ENCODE data around the gene TCHH.
"Not testable (repeated sequence)": the region's sequence is repeated elsewhere in the genome, so short reads cannot be mapped to it uniquely, and the experiment has no call there.

Gene TCHH, protein sequence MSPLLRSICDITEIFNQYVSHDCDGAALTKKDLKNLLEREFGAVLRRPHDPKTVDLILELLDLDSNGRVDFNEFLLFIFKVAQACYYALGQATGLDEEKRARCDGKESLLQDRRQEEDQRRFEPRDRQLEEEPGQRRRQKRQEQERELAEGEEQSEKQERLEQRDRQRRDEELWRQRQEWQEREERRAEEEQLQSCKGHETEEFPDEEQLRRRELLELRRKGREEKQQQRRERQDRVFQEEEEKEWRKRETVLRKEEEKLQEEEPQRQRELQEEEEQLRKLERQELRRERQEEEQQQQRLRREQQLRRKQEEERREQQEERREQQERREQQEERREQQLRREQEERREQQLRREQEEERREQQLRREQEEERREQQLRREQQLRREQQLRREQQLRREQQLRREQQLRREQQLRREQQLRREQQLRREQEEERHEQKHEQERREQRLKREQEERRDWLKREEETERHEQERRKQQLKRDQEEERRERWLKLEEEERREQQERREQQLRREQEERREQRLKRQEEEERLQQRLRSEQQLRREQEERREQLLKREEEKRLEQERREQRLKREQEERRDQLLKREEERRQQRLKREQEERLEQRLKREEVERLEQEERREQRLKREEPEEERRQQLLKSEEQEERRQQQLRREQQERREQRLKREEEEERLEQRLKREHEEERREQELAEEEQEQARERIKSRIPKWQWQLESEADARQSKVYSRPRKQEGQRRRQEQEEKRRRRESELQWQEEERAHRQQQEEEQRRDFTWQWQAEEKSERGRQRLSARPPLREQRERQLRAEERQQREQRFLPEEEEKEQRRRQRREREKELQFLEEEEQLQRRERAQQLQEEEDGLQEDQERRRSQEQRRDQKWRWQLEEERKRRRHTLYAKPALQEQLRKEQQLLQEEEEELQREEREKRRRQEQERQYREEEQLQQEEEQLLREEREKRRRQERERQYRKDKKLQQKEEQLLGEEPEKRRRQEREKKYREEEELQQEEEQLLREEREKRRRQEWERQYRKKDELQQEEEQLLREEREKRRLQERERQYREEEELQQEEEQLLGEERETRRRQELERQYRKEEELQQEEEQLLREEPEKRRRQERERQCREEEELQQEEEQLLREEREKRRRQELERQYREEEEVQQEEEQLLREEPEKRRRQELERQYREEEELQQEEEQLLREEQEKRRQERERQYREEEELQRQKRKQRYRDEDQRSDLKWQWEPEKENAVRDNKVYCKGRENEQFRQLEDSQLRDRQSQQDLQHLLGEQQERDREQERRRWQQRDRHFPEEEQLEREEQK (N-terminal part only)

DNA sequence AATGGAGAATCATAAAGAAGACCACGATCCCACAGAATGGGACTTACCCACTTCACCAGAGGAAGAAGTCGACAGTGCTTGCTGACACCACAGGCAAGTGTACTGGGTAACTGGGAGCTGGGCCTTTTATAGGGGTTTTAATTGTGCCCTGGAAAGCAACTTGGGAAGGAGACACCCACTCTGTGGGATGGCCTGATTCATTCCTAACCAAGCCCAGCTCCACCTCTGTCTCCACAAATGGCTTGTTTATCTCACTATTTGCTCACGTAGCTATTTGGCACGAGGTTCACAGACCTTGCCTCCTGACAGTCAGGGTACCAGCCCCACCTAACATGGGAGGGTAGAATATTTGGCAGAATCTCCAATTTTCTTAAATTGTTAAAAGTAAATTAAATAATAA lies at the start of gene TCHH:
TCHH (minus strand) TSS at position 101 of the 400 bp plus-strand sequence. CDS start 1,364 bp downstream, outside the sequence.
- no peak for DNase-seq (ENCODE audit: low spot score)

DNA sequence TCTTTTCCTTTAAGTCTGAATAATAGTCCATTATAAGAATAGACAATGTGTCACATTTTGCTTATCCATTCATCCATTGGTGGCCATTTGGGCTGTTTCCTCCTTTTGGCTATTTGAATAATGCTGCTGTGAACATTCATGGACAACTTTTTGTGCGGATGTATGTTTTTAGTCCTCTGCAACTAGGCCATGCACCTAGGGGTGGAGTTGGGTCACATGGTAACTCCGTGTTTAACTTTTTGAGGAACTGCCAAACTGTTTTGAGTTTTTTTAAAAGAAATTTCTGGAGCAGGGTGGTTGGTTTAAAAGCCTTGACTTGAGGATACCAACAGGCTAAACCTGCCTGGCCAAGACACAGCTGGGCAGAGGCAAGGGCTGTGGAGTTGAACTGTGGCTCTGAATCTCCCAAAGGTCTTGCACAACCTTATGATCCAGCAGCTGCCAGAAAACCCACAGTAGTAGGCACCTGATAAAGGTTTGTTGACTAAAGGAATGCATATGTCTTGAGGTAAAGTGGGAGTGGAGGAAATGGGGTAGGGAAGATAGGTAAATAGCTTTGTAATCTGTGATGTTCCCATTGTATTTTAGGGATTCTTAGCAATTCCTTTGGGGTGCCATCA lies 49.4 kb upstream of the TCHH start:
- DNase-seq (ENCODE audit: low spot score) = no peak

- DNase-seq (ENCODE audit: low spot score) = no peak
These were observed 47.7 kb upstream of the TCHH start for GRCh38 chr1:152162792-152163463.

- DNase-seq (ENCODE audit: low spot score) = peak; percentile 77
These were observed 45.3 kb upstream of the TCHH start for GRCh38 chr1:152160576-152160975.

DNA sequence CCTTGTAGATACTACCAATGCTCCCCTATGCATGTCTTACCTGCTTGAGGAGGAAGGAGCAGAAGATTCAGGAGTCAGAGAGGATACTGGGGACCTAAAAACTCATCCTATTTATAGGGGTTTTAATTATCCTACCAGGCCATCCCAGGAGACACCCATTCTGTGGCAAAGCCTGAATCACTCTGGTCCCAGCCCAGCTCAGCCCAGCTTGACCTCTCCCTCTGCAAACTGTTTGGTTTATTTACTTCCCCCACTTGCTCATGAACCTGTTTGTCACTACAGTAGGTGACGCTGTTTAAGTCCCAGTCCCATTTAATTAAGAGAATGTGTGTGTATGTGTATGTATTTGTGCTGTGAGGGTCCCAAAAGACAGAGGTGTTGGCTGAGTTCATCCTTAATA lies 43.9 kb upstream of the TCHH start, which contains the start of gene RPTN:
RPTN (minus strand) TSS at position 85 of the 400 bp plus-strand sequence. CDS start 1,339 bp downstream, outside the sequence.
- DNase-seq (ENCODE audit: low spot score) = no peak

- DNase-seq (ENCODE audit: low spot score) = no peak
These were observed 38.8 kb upstream of the TCHH start for GRCh38 chr1:152153996-152154395.

- no peak for DNase-seq (ENCODE audit: low spot score)
These were observed 36.4 kb upstream of the TCHH start for GRCh38 chr1:152151646-152152045.

DNA sequence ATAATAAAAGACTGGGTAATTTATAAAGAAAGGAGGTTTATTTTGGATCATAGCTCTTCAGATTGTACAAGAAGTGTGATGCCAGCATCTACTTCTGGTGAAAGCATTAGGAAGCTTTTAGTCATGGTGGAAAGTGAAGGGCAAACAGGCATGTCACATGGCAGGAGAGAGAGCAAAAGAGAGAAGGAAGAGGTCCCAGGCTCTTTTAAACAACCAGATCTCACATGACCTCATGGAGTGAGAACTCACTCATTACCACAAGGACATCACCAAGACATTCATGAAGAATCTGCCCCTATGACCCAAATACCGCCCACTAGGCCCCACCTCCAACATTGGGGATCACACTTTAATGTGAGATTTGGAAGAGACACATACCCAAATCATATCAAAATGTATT lies 33.7 kb upstream of the TCHH start:
- no peak for DNase-seq (ENCODE audit: low spot score)

GRCh38 chr1:152148051-152148450 lies 32.8 kb upstream of the TCHH start:
- no peak for DNase-seq (ENCODE audit: low spot score)

- DNase-seq (ENCODE audit: low spot score) = no peak
These were observed 30.5 kb upstream of the TCHH start for GRCh38 chr1:152145769-152146168.

- DNase-seq (ENCODE audit: low spot score) = not testable (repeated sequence)
These were observed 29.5 kb upstream of the TCHH start for GRCh38 chr1:152144674-152145183.

DNA sequence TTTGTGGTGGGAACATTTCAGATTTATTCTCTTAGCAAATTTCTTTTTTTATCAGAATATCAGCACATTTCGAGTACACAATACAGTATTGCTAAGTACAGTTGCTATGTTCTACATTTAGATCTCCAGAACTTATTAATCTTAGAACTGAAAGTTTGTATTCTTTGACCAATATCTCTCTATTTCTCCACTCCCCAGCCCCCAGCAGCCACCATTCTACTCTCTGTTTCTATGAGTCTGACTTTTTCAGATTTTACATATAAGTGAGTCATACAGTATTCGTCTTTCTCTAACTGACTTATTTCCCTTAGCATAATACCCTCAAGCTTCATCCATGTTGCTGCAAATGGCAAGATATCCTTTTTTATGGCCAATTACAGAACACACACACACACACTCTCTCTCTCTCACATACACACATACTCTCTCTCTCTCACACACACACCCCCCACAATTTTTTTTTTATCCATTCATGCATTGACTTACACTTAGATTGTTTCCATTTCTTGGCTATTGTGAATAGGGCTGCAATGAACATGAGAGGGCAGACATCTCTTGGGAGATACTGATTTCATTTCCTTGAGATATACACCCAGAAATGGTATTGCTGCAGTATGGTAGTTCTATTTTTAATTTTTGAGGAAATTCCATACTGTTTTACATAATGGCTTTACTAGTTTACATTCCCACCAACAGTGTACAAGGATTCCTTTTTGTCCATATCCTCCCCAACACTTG lies 28.1 kb upstream of the TCHH start:
- no peak for DNase-seq (ENCODE audit: low spot score)

- peak; percentile 80 for DNase-seq (ENCODE audit: low spot score)
These were observed 26.8 kb upstream of the TCHH start for GRCh38 chr1:152141971-152142584.

- no peak for DNase-seq (ENCODE audit: low spot score)
These were observed 22.0 kb upstream of the TCHH start for GRCh38 chr1:152137215-152137614.

- no peak for DNase-seq (ENCODE audit: low spot score)
These were observed 14.9 kb upstream of the TCHH start for GRCh38 chr1:152130186-152130585.

DNA sequence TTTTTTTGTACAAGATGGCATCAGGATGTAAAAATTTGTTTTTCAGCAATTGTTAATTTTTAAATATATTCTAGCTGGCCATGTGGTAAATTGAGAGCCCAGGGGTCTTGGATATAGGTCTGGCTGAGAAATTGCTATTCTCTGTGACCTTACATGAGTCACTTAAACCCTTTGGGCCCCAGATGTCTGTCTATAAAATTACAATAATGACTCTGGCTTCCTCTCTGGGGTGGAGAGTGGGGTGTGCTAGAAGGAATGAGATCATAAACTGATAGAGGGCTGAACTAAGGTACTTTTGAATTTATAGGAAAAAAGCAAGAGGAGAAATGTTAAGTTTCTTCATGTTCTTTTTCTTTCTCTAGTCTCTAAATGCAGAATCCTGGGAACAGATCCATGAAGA lies 12.4 kb upstream of the TCHH start:
- DNase-seq (ENCODE audit: low spot score) = no peak

DNA sequence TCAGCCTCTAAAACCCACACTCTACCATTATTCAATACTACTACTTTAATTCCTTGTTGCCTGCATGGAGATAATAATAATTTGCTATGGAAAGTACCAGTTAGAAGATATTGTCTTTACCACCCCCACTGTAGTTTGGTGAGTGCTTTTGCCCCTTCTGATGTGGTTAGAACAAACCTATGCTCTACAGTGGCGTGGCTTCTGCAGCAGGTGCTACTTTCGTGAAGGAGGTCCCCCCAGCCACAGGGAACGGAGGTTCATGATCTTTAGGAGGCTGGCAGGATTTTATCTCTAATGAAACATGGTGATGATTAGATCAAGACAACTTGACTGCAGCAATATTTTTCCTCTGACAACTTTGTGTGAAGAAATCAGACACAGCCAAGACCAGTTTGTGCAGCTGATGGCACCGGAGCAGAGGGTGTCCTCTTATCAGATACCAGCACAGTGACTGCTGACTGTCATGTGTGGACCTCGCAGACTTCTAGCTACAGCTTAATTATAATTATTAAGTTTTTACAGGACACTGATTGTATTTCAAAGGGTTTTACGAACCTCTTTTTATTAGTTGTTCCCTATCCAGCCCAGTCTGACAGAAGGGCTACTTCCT lies 10.7 kb upstream of the TCHH start:
- DNase-seq (ENCODE audit: low spot score) = no peak

GRCh38 chr1:152118915-152119314 lies 3.7 kb upstream of the TCHH start:
- no peak for DNase-seq (ENCODE audit: low spot score)

DNA sequence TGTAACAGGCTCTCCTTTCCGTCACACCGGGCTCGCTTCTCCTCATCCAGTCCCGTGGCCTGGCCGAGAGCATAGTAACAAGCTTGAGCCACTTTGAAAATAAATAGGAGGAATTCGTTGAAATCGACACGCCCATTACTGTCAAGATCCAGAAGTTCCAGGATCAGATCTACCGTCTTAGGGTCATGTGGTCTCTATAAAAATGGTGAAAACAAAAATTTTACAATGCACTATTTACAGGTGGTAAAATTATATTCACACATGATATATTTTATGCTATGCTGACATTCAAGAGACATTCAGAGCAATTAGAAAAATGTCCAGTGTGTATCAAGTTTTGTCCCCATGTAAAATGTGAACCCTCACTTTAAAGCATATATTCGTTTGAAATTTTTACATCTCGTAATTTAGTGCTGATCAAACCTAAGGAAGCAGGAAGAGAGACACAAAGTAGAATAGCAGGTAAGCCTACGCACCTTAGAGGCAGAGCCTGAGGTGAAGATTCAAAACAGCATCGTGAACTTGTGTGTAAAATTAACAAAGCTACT lies 2.3 kb downstream of the TCHH start:
- no peak for DNase-seq (ENCODE audit: low spot score)
